Raji (cell line): Measurements from ENCODE around the gene HERC2.

ENCODE experiments used
- POLR2A ChIP-seq: IDR thresholded peaks from 2 replicates; pipeline ENCODE4 v1.6.1; 2011; ENCODE audit warnings: low read depth, low read length, control low read depth; ENCODE audit not compliant: insufficient read depth

Gene HERC2

DNA sequence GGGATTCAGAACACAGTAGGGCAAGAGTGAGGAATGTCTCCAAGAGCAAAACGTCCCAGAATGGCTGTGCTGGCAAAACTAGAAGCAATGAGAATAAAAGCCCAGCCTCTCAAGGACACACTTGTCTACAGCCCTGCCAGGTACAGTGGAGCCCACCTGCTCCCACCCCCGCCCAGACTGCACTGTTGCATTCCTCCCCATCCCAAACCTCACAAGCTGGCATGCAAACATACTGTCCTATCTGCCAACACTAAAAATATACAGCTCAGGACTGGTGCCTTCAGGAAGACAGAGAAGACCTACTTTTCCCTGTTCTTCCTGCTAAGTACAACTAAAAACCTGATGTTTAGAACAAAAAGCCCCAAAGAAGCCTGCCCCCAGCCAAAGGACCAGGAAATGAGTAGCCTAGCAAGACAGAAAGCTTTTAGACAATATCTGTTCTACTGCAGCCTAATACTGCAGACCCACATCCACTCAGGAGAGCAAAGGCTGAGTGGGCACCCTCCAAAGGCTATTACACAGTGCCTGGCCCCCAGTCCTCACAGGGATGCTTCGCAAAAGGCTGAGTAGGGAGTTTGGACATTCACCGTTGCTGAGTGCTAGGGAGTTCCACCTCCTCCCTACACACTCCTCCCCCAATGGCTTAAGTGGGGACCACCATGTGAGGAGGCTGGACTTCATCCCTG is 236.3 kb downstream of the HERC2 start:
- no peak for TF ChIP-seq POLR2A

GRCh38 chr15:28084547-28084946 is 237.4 kb downstream of the HERC2 start:
- no peak for TF ChIP-seq POLR2A

- TF ChIP-seq POLR2A = no peak
These were observed 238.9 kb downstream of the HERC2 start for GRCh38 chr15:28082891-28083684.

- no peak for TF ChIP-seq POLR2A
These were observed 240.4 kb downstream of the HERC2 start for GRCh38 chr15:28081594-28081993.

DNA sequence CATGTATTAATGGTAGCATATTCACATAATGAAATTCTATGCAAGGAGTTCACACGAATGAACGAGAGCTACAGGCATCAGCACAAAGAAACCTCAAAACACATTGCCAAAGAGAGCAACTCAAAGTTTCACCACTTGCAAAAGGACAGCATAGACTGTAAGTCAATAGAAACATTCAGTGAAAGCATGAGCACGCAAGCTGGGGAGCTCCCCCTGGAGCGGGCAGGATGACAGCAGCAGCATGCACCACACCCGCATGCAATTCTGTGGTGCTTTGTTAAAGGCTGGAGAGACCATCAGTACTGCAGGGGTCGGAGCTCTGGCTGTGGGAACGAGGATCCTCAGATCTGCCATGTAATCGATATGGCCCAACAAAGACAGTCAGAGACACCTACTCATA is 241.6 kb downstream of the HERC2 start:
- TF ChIP-seq POLR2A = no peak

GRCh38 chr15:28079313-28079969 is 242.5 kb downstream of the HERC2 start:
- no peak for TF ChIP-seq POLR2A

DNA sequence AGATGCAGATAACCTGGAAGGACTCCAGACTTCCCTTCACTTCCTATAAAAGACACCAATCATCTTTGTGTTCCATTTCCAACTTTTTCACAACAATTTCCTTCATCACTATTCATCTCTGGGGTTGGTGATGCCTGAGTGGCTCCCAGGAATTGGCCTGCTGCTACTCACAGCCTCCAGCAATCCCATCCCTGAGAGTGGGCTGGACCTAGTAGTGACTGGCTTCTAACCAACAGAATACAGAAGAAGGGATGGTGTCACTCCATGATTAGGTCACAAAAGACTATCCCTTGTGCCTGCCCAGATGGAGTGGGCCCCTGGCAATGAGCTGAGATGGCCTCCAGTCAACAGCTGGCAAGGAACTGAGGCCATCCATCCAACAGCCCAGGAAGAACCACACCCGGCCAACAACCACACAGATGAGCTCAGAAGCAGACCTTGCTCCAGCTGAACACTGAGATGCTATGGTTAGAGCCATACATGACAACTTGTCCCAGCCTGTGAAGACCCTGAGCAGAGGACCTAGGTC is 243.7 kb downstream of the HERC2 start:
- no peak for TF ChIP-seq POLR2A

DNA sequence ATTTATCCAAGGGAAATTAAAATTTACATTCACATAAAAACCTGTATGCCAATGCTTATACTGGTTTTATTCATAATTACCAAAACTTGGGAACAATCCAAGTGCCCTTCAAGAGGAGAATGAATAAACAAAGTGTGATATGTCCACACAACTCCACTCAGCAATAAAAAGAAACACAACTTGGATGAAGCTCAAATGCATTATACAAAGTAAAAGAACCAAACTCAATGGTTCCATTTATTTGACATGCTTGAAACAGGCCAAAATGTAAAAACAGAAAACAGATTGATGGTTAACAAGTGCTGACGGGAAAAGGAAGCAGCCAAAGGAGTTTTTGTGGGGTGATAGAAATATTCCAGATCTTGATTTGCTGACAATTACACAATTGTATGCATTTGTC is 246.4 kb downstream of the HERC2 start:
- TF ChIP-seq POLR2A = no peak

DNA sequence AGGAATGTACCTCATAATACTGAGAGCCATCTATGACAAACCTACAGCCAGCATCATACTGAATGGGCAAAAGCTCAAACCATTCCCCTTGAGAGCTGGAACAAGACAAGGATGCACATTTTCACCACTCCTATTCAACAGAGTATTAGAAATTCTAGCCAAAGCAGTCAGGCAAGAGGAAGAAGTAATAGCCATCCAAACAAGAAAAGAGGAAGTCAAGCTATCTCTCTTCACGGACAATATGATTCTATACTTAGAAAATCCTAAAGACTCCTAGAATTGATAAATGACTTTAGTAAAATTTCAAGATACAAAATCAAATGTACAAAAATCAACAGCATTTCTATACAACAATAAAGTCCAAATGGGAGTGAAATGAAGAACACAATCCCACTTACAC is 253.0 kb downstream of the HERC2 start:
- TF ChIP-seq POLR2A = no peak

GRCh38 chr15:28066231-28066630 is 255.7 kb downstream of the HERC2 start:
- no peak for TF ChIP-seq POLR2A
